Nephron progenitor cell (in vitro differentiated cells): Measurements from ENCODE around the gene MITF.
"Not testable (repeated sequence)": the region's sequence is repeated elsewhere in the genome, so short reads cannot be mapped to it uniquely, and the experiment has no call there.

ENCODE experiments used
- DNase-seq: peaks from one replicate; pipeline ENCODE4 v3.0.0; 2021
- H3K27ac Mint-ChIP-seq: 2 replicates; pipeline ENCODE4 v1.8.0; 2021; ENCODE audit warnings: mild to moderate bottlenecking, moderate library complexity, mixed read lengths
- H3K27me3 Mint-ChIP-seq: 2 replicates; pipeline ENCODE4 v1.8.0; 2021; ENCODE audit warnings: mild to moderate bottlenecking, low read depth, mixed read lengths; ENCODE audit not compliant: poor library complexity
- H3K36me3 Mint-ChIP-seq: 2 replicates; pipeline ENCODE4 v1.8.0; 2021; ENCODE audit warnings: low read depth, mixed read lengths
- H3K4me1 Mint-ChIP-seq: 2 replicates; pipeline ENCODE4 v1.8.0; 2021; ENCODE audit warnings: mixed read lengths
- H3K4me3 Mint-ChIP-seq: 2 replicates; pipeline ENCODE4 v1.8.0; 2021; ENCODE audit warnings: mild to moderate bottlenecking, moderate library complexity, mixed read lengths
- H3K9me3 Mint-ChIP-seq: 2 replicates; pipeline ENCODE4 v1.8.0; 2021; ENCODE audit warnings: mild to moderate bottlenecking, moderate library complexity, mixed read lengths
- TF ChIP-seq, protein P1 (sequence below): fragments of 200-600 bp; sonication (generic); IDR thresholded peaks from 2 replicates; pipeline ENCODE4 v1.5.0; 2021; ENCODE audit warnings: antibody characterized with exemption

The MITF gene

DNA sequence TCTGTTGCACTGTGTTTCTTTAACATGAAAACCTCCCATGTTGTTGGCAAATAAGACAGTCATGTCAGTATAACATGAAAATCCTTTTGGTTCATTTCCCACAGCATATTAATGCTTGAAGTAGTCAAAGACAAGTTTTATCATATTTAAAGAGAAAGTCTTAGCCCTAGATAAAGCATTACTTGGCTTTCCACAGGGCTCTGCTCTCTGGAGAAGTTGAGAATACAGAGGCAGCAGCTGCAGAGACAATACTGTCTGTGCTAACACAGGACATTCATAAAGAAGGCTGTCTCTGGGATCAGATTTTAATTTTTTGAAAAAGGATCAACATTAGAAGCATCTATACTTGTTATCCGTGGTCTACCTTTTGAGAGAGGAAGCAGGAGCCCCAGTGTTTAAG, 156.8 kb downstream of the MITF start:
- H3K36me3 Mint-ChIP-seq = no peaks in the 10 kb centered on the region
- H3K4me3 Mint-ChIP-seq = no peak overlapping the region

DNA sequence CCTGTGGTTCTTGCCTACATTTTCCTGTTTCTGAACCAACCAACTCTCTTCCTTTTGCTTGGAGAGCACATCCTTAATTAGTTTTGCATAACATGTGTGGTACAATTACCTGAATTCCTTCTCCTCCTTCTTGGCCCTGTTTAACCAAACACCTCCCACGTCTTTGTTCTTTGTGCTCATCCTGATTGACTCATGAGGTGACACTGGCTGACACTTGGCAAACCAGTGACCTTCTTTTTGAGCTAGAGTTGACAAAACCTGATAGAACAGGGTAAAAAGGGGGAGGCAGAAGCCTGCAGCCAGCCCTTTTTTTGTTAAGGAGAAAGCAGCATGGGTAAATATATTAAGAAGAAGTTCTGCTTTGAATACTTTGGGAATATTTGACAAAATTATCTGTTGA, 161.1 kb downstream of the MITF start:
- DNase-seq = no peak
- H3K9me3 Mint-ChIP-seq = no peaks in the 10 kb centered on the region
- no peak overlapping the region for H3K27ac Mint-ChIP-seq
- no peaks in the 10 kb centered on the region for H3K36me3 Mint-ChIP-seq
- TF ChIP-seq, protein P1, sequence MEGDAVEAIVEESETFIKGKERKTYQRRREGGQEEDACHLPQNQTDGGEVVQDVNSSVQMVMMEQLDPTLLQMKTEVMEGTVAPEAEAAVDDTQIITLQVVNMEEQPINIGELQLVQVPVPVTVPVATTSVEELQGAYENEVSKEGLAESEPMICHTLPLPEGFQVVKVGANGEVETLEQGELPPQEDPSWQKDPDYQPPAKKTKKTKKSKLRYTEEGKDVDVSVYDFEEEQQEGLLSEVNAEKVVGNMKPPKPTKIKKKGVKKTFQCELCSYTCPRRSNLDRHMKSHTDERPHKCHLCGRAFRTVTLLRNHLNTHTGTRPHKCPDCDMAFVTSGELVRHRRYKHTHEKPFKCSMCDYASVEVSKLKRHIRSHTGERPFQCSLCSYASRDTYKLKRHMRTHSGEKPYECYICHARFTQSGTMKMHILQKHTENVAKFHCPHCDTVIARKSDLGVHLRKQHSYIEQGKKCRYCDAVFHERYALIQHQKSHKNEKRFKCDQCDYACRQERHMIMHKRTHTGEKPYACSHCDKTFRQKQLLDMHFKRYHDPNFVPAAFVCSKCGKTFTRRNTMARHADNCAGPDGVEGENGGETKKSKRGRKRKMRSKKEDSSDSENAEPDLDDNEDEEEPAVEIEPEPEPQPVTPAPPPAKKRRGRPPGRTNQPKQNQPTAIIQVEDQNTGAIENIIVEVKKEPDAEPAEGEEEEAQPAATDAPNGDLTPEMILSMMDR = no peak
- H3K4me3 Mint-ChIP-seq = no peak overlapping the region
- no peaks in the 10 kb centered on the region for H3K27me3 Mint-ChIP-seq
- H3K4me1 Mint-ChIP-seq = no peaks in the 10 kb centered on the region

More for the DNA sequence above, 156.8 kb downstream of the MITF start:
- no peaks in the 10 kb centered on the region for H3K9me3 Mint-ChIP-seq
- TF ChIP-seq, protein P1 = no peak
- no peaks in the 10 kb centered on the region for H3K4me1 Mint-ChIP-seq
- no peak for DNase-seq
- H3K27ac Mint-ChIP-seq = no peak overlapping the region
- peaks cover 4% of the 10 kb centered on the region for H3K27me3 Mint-ChIP-seq

DNA sequence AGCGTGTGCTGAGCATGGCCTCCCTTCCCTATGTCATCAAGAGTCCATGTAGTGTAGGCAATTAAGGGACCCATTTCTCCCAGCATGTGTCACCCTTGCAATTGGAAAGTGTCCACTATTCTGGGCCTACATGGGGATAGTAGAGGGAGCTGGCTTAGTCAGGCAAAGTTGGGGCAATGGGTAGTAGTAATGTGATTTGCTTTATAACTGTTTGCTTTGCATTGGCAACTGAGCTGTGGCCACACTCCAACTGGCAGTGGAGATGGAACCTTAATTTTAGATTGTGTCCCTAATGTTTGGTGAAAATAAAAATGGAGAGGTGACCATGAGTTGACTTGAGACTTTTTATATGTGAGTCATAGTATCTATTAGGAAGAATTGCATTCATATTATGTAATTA, 162.5 kb downstream of the MITF start:
- TF ChIP-seq, protein P1 = no peak
- Mint-ChIP-seq H3K4me1 (no peaks in the 10 kb centered on the region), H3K27ac (no peak overlapping the region), H3K9me3 (no peaks in the 10 kb centered on the region), H3K27me3 (no peaks in the 10 kb centered on the region), H3K36me3 (no peaks in the 10 kb centered on the region), H3K4me3 (no peak overlapping the region)
- no peak for DNase-seq

DNA sequence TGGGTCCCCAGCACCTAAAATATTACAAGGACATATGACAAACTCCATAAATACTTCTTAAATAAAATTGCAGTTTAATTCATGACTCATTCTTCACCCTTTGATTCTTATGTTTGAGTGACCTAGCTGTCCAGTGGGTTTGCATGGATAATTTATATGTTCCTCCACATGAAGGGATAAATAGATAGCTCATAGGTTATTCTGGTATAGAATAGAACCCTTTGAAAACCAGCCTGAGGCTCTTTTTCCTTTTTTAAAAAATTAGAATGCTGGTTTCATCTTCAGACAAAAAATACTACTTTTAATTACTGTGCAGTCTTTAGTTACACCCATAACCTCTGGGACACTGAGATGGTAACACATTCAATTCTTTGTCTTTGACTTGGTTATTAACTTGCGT, 163.1 kb downstream of the MITF start:
- DNase-seq = no peak
- H3K4me1 Mint-ChIP-seq = no peaks in the 10 kb centered on the region
- no peaks in the 10 kb centered on the region for H3K36me3 Mint-ChIP-seq
- H3K27ac Mint-ChIP-seq = no peak overlapping the region
- TF ChIP-seq, protein P1 = no peak
- no peak overlapping the region for H3K4me3 Mint-ChIP-seq
- H3K27me3 Mint-ChIP-seq = no peaks in the 10 kb centered on the region
- no peaks in the 10 kb centered on the region for H3K9me3 Mint-ChIP-seq

DNA sequence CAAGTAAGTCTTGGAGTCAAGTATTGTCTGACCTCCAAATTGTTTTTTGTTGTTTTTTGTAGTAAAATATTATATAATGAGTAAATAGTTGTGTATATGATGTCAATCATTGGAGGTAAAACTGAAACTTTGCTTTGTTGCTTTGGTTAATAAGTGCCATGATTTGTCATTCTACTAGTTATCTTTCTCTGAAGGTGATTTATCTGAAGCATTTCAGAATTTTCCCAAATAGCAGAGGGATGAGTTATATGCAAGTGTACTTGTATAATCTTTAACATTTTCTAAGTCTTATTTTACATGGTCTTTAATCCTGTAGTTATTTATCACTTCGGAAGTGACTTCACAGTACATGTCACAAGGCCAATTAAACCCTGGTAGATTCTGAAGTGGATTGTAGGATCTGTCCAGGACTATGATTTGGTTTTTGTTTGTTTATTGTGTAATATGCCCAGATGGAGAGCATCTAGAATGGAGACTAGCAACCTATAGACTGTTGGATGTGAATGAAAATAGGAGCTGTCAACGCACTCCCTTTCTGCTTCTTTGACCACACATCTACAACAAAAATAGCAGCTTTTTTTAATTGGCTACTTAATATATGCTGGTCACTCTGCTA, 167.2 kb downstream of the MITF start:
- no peak for DNase-seq
- no peak overlapping the region for H3K27ac Mint-ChIP-seq
- no peak overlapping the region for H3K4me3 Mint-ChIP-seq
- H3K36me3 Mint-ChIP-seq = peaks cover 7% of the 10 kb centered on the region
- TF ChIP-seq, protein P1 = no peak
- H3K27me3 Mint-ChIP-seq = peaks cover 3% of the 10 kb centered on the region
- peaks cover 23% of the 10 kb centered on the region for H3K9me3 Mint-ChIP-seq
- no peaks in the 10 kb centered on the region for H3K4me1 Mint-ChIP-seq

DNA sequence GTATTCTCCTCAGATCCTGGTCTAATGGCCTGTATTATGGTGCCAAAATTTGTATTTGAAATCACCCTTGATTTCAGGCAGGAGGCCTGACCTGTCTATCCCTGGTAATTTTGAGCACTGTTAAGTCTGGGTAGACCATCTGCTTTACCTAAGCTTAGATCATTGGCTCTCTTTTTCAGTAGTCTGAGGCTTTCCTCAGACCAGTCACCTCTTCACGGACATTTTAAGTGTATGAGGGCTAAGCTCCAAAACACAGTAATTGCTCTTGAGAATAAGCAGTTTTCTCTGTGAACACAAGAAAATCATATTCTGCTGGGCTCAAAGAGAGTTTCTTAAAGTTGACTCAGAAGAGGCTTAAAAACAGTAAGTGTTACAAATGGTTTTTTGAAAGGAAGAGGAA, 168.3 kb downstream of the MITF start:
- Mint-ChIP-seq H3K9me3 (peaks cover 23% of the 10 kb centered on the region), H3K27ac (no peak overlapping the region), H3K4me1 (no peaks in the 10 kb centered on the region), H3K27me3 (peaks cover 3% of the 10 kb centered on the region), H3K4me3 (no peak overlapping the region), H3K36me3 (peaks cover 7% of the 10 kb centered on the region)
- DNase-seq = no peak
- TF ChIP-seq, protein P1 = no peak

DNA sequence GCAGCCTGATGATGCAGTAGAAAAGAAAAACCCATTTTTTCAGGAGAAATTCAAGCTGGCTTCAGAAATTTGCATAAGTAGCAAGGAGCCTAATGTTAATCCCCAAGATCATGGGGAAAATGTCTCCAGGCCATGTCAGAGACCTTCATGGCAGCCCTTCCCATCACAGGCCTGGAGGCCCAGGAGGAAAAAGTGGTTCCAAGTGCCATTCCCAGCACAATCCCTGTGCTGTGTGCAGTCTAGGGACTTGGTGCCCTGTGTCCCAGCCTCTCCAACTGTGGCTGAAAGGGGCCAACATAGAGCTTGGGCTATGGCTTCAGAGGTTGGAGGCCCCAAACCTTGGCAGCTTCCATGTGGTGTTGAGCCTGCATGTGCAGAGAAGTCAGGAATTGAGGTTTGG, 170.6 kb downstream of the MITF start:
- not testable (repeated sequence) for H3K4me1 Mint-ChIP-seq, H3K27ac Mint-ChIP-seq, DNase-seq, H3K27me3 Mint-ChIP-seq, H3K36me3 Mint-ChIP-seq, H3K4me3 Mint-ChIP-seq
- H3K9me3 Mint-ChIP-seq = peaks cover 23% of the 10 kb centered on the region
